Panc1 (cell line): ENCODE measurements around the gene IGLL5.

Source experiments
- POLR2AphosphoS5 ChIP-seq: IDR thresholded peaks from 2 replicates; pipeline ENCODE4 v1.6.1; 2012; ENCODE audit warnings: mild to moderate bottlenecking, low read depth, low read length, moderate library complexity
- TF ChIP-seq, protein P1 (sequence below): fragments of 450-650 bp; IDR thresholded peaks from 2 replicates; pipeline ENCODE4 v1.5.1; 2017; ENCODE audit warnings: mild to moderate bottlenecking

- TF ChIP-seq, protein P1, sequence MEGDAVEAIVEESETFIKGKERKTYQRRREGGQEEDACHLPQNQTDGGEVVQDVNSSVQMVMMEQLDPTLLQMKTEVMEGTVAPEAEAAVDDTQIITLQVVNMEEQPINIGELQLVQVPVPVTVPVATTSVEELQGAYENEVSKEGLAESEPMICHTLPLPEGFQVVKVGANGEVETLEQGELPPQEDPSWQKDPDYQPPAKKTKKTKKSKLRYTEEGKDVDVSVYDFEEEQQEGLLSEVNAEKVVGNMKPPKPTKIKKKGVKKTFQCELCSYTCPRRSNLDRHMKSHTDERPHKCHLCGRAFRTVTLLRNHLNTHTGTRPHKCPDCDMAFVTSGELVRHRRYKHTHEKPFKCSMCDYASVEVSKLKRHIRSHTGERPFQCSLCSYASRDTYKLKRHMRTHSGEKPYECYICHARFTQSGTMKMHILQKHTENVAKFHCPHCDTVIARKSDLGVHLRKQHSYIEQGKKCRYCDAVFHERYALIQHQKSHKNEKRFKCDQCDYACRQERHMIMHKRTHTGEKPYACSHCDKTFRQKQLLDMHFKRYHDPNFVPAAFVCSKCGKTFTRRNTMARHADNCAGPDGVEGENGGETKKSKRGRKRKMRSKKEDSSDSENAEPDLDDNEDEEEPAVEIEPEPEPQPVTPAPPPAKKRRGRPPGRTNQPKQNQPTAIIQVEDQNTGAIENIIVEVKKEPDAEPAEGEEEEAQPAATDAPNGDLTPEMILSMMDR = no peak
- TF ChIP-seq POLR2AphosphoS5 = no peak
Measured at GRCh38 chr22:22919041-22919440, 31.4 kb downstream of the IGLL5 start.
